ENCODE data around the gene CEND1. TPM values are rescaled to one million over a fixed set of nuclear protein-coding genes. Genes with fewer than 3 reads are reported as not detected.
A peak's percentile ranks its signal among the peaks of the same experiment; 100 is the strongest.

The CEND1 gene
- total RNA-seq, 1 experiment from 2014 or later, result 0.81 TPM

DNA sequence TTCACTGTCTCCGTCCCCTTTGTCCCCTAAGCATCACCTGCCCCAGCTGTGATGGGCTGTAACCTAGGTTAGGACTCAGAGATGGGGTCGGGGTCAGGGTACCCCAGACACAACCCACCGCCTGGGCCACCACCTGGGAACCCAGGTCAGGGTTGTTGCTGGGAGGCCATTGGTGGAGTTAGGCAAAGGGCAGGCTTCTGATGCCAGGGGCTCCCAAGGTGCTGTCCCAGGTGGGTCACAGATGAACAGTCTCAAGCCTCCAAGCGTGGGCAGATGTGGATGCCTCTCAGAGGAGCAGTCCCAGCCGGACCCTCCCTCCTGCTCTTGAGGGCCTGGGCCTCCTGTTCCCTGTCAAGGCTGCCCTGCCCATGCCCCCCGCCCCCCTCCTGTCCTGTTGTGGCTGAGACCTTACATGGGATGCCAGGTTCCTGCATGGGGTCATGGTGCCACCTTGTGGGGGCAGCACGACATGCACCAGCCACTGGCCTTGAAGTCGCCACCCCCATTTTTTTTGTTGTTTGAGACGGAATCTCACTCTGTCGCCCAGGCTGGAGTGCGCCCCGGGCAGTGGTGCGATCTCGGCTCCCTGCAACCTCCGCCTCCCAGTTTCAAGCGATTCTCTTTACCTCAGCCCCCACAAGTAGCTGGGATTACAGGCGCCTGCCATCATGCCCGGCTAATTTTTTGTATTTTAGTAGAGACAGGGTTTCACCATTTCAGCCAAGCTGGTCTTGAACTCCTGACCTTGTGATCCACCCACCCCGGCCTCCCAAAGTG lies 24.7 kb downstream of the CEND1 start:
- H3K9me3 Mint-ChIP-seq, result no peaks in the 10 kb centered on the region
- no peak overlapping the region for H2BK5ac ChIP-seq (ENCODE audit: insufficient read length, low read length)
- peak; percentile 86 for DNase-seq
- no peaks in the 10 kb centered on the region for H3K27me3 Mint-ChIP-seq (ENCODE audit: low read depth)
- no peak overlapping the region for H2BK12ac ChIP-seq (ENCODE audit: insufficient read length, low read depth, low read length)
- no peaks in the 10 kb centered on the region for H4K20me1 ChIP-seq (ENCODE audit: control insufficient read depth, insufficient read depth, insufficient read length)
- no peak overlapping the region for H3K56ac ChIP-seq (ENCODE audit: insufficient read length, low read depth, low read length)
- H2BK20ac ChIP-seq (ENCODE audit: low read depth, low read length, poor library complexity, severe bottlenecking), result no peak overlapping the region
- no peak overlapping the region for H3K4me2 ChIP-seq (ENCODE audit: insufficient read depth, insufficient read length, low read length)
- no peaks in the 10 kb centered on the region for H3K9me3 ChIP-seq (ENCODE audit: control insufficient read depth, low read depth, low read length)
- H4K5ac ChIP-seq (ENCODE audit: insufficient read length, low read depth, low read length), result no peak overlapping the region
- no peaks in the 10 kb centered on the region for H3K79me1 ChIP-seq (ENCODE audit: insufficient read depth, low read depth, low read length, poor library complexity, severe bottlenecking)
- no peaks in the 10 kb centered on the region for H3K4me1 ChIP-seq (ENCODE audit: insufficient read depth, low read length)
- no peak overlapping the region for H3K14ac ChIP-seq (ENCODE audit: insufficient read depth, low read length)
- H3K27ac ChIP-seq (ENCODE audit: insufficient read length, low read depth, low read length), result no peak overlapping the region
- no CpG with 5 or more reads among the region's 19 CpGs for WGBS (ENCODE audit: extremely low coverage, insufficient read length, low lambda C conversion rate)
- H4K8ac ChIP-seq (replicated peaks; ENCODE audit: insufficient read length, low read depth, low read length), result no peak overlapping the region
- H3K27me3 ChIP-seq (ENCODE audit: insufficient read depth, low read length), result no peaks in the 10 kb centered on the region
- no peak overlapping the region for H2BK120ac ChIP-seq (ENCODE audit: low read depth, low read length, poor library complexity, severe bottlenecking)
- H2BK15ac ChIP-seq (ENCODE audit: low read depth, low read length), result no peak overlapping the region
- H3K18ac ChIP-seq (ENCODE audit: insufficient read length, low read depth, low read length), result no peak overlapping the region
- H2AFZ ChIP-seq (ENCODE audit: low read length), result no peak overlapping the region
- no peak overlapping the region; a peak in 1 of 5 replicates for H3K4me3 Mint-ChIP-seq
- no peak overlapping the region for H3T11ph ChIP-seq (ENCODE audit: low read length)
- no peaks in the 10 kb centered on the region for H3K79me2 ChIP-seq (ENCODE audit: insufficient read depth, low read length)
- H4K91ac ChIP-seq (ENCODE audit: insufficient read length, low read depth, low read length), result no peak overlapping the region
- TF ChIP-seq, protein P1, sequence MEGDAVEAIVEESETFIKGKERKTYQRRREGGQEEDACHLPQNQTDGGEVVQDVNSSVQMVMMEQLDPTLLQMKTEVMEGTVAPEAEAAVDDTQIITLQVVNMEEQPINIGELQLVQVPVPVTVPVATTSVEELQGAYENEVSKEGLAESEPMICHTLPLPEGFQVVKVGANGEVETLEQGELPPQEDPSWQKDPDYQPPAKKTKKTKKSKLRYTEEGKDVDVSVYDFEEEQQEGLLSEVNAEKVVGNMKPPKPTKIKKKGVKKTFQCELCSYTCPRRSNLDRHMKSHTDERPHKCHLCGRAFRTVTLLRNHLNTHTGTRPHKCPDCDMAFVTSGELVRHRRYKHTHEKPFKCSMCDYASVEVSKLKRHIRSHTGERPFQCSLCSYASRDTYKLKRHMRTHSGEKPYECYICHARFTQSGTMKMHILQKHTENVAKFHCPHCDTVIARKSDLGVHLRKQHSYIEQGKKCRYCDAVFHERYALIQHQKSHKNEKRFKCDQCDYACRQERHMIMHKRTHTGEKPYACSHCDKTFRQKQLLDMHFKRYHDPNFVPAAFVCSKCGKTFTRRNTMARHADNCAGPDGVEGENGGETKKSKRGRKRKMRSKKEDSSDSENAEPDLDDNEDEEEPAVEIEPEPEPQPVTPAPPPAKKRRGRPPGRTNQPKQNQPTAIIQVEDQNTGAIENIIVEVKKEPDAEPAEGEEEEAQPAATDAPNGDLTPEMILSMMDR (conservative IDR thresholded peaks at IDR 0.05), result peak; percentile 76
- H3K23ac ChIP-seq (ENCODE audit: insufficient read length, low read depth, low read length), result no peak overlapping the region
- no peak overlapping the region for H2AK5ac ChIP-seq (ENCODE audit: insufficient read length, low read length)
- peaks cover 11 to 15% of the 10 kb centered on the region in 2 experiments for H3K4me1 Mint-ChIP-seq
- peaks cover 24 to 70% (median 56%) of the 10 kb centered on the region in 3 experiments; a peak in 6 of 7 replicates for H3K36me3 Mint-ChIP-seq (ENCODE audit: insufficient read depth in 1 of 3, low read depth in 3 of 3)
- H3K4ac ChIP-seq (ENCODE audit: low read depth, low read length), result no peak overlapping the region
- H3K27ac Mint-ChIP-seq, result peak overlapping the region; percentile 44 to 95 (median 72); a peak in 4 of 7 replicates
- no peak overlapping the region for H3K9ac ChIP-seq (ENCODE audit: extremely low read depth, insufficient read length, low read length)
- H3K23me2 ChIP-seq (ENCODE audit: insufficient read length, low read depth, low read length, poor library complexity, severe bottlenecking), result no peaks in the 10 kb centered on the region

All from H9 (cell line).